C4-2B (cell line): ENCODE measurements around the gene ARHGAP8.

Experiments
- CTCF ChIP-seq: fragments of 450-650 bp; conservative IDR thresholded peaks from 2 replicates; pipeline ENCODE4 v1.5.1; 2017; ENCODE audit warnings: mild to moderate bottlenecking
- ZFX ChIP-seq: fragments of 450-650 bp; IDR thresholded peaks from 2 replicates; pipeline ENCODE4 v1.6.1; 2017

- TF ChIP-seq CTCF (no peak), ZFX (no peak)
Observed at GRCh38 chr22:44860311-44860710, 107.9 kb downstream of the ARHGAP8 start.
